CMK (cell line): Measurements from ENCODE around the gene ZFYVE19.
A peak's percentile ranks its signal among the peaks of the same experiment; 100 is the strongest.
"Not testable (repeated sequence)": the region's sequence is repeated elsewhere in the genome, so short reads cannot be mapped to it uniquely, and the experiment has no call there.

ENCODE experiments used
- DNase-seq: peaks from one replicate; pipeline ENCODE4 v3.0.0-alpha.2; 2010; ENCODE audit warnings: low read depth

ZFYVE19 gene

GRCh38 chr15:40847223-40847961, 40.5 kb downstream of the ZFYVE19 start:
- peak; percentile 84 for DNase-seq

GRCh38 chr15:40850576-40851112, 43.8 kb downstream of the ZFYVE19 start:
- DNase-seq, result no peak

GRCh38 chr15:40852529-40852928, 45.6 kb downstream of the ZFYVE19 start:
- no peak for DNase-seq

GRCh38 chr15:40853241-40853890, 46.5 kb downstream of the ZFYVE19 start:
- DNase-seq, result no peak

- DNase-seq, result no peak
Observed at GRCh38 chr15:40854161-40854560, 47.3 kb downstream of the ZFYVE19 start.

GRCh38 chr15:40855706-40856234, 48.9 kb downstream of the ZFYVE19 start:
- no peak for DNase-seq

GRCh38 chr15:40856746-40857145, 49.9 kb downstream of the ZFYVE19 start:
- DNase-seq, result no peak

- no peak for DNase-seq
Observed at GRCh38 chr15:40857601-40858341, 50.9 kb downstream of the ZFYVE19 start.

GRCh38 chr15:40858706-40859105, 51.8 kb downstream of the ZFYVE19 start:
- no peak for DNase-seq

- DNase-seq, result peak; percentile 47
Observed at GRCh38 chr15:40859206-40859851, 52.4 kb downstream of the ZFYVE19 start.

- DNase-seq, result not testable (repeated sequence)
Observed at GRCh38 chr15:40861147-40861546, 54.3 kb downstream of the ZFYVE19 start.

GRCh38 chr15:40863660-40864270, 56.9 kb downstream of the ZFYVE19 start:
- no peak for DNase-seq
